Tongue (tissue), 2 donors: ENCODE measurements around the gene XDH. TPM values are rescaled to one million over a fixed set of nuclear protein-coding genes. Genes with fewer than 3 reads are reported as not detected.

ENCODE experiments used
- DNase-seq: peaks from one replicate; pipeline ENCODE4 v3.0.0-alpha.2; 2015
- total RNA-seq: library from RNA; depleted of rRNA; stranded (reverse); fragments of >200 nt; gene quantifications from one replicate; pipeline ENCODE4 v1.2.3, GENCODE V29; 2014

Gene XDH
- total RNA-seq, 1 donor from 2014 or later = 0.21 TPM

DNA sequence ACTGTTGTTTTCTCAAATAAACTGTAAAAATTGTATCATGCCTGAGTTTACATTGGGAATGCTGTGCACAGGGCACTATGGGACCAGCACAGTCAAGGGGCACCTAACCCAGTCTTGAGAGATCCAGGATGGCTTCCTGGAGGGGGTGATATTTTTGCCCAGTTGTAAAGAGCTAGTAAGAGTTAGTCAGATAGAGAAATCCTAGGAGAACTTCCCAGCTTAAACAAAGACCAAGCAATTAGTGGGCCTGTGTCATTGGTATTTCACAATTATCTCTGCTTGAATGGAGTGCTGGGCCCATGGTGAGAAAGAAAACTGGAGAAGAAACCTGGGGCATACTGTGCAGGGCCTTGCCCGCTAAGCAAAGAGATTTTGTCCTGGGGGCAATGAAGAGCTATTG, 12.2 kb downstream of the XDH start:
- no peak for DNase-seq

- DNase-seq = no peak
Observed at GRCh38 chr2:31401580-31401979, 13.0 kb downstream of the XDH start.

DNA sequence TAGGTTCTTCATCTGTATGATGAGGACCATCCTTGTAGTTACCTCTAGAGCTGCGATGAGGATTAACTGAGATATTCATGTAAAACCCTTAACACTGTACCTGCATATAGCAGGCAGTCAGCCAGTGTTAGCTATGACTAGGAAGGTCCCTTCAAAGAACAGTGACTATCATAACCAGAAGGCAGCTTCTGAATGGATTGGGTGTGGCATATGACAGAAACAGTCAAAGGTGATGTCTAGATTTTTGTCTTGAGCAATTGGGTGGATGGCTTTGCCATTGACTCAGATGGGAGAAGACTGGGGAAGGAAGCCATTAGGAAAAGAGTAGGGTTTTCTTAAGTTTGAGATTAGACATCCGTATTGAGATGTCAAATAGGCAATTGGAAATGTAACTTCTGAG, 15.7 kb downstream of the XDH start:
- DNase-seq = no peak

DNA sequence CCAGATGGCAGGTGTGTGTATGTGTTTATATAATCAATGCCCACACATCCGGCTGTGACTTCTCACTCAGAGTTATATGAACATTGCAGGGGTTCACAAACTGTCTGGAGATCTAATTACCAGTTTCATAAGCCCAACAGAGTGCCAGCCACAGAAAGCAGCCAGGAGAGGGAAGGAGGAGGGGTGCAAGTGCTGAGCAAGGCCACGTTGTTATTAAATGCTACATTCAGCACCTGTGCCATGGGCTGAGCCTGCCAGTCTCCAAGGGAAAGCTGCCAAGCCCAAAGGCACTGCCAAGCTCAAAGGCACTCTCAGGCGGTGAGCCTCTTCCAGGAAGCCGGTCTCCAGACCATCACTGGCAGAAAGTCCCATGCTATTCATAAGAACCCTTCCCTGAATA, 17.4 kb downstream of the XDH start:
- DNase-seq = peak; percentile 11

DNA sequence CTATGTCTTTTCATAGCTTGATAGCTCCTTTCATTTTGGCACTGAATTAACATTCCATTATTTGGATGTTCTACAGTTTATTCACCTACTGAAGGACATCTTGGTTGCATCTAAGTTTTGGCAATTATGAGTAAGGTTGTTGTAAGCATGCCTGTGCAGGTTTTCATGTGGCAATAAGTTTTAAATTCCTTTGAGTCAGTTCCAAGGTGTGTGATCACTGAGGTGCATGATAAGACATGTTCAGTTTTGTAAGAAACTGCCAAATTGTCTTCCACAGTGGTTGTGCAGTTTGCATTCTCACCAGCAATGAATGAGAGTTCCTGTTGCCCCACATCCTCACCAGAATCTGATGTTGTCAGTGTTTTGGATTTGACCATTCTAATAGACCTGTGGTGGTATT, 24.2 kb downstream of the XDH start:
- DNase-seq = no peak

GRCh38 chr2:31388736-31389135, 25.8 kb downstream of the XDH start:
- no peak for DNase-seq

DNA sequence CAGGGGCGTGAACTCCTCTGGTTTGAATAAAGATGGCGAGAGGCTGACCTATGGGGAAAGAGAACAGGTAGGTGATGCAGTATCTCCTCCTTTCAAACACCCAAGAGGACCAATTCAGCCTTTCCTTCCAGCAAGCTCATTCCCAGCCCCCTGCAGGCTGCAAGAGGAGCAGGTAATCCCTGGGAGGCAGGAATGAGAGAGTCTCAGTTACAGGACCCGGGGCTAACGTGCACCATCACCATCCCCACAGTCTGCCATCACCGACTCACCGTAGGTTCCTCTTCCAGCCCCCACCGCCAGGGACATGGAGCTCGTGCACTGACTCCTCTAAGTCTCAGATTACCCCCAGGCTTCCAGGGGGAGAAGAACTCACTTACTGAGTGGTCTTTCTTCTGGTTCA, 26.7 kb downstream of the XDH start:
- no peak for DNase-seq

DNA sequence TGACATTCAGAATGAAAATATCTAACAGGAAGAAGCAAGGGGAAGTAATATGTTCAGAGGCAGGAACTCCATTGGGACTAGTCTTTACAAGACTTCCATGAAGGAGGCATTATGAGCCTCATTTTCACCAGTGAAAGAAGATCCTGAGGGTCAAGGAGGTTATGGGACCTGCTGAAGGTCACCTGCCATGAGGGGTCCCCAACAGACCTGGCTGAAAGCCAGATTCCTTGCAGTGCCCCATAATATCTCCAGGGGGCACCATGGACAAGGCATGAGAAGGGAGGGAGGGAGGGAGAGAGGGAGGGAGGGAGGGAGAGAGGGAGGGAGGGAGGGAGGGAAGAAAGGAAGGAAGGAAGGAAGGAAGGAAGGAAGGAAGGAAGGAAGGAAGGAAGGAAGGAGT, 27.9 kb downstream of the XDH start:
- no peak for DNase-seq

DNA sequence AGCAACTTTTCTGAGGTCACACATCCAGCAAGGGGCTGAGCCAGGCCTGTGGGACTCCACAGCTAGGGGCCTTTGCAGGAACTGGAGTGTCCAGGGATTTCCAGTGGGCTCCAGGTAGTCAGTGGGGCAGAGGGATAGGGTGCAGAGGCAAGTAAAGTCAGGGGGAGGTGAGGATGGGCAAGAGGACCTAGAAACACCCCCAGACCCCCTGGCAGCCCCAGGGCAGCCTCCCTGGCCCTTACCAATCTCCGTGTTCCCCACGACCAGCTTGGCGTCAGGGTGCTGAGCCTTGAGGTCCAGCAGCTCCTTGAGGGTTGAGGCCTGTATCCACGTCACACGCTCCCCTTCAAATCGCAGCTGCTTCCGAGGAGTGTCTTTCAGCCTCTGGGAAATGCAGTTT, 28.4 kb downstream of the XDH start:
- DNase-seq = no peak

- DNase-seq = no peak
Observed at GRCh38 chr2:31384771-31385276, 29.7 kb downstream of the XDH start.

GRCh38 chr2:31384351-31384750, 30.2 kb downstream of the XDH start:
- DNase-seq = peak; percentile 3

- no peak for DNase-seq
Observed at GRCh38 chr2:31383471-31384153, 30.9 kb downstream of the XDH start.

- no peak for DNase-seq
Observed at GRCh38 chr2:31382452-31383120, 32.0 kb downstream of the XDH start.

DNA sequence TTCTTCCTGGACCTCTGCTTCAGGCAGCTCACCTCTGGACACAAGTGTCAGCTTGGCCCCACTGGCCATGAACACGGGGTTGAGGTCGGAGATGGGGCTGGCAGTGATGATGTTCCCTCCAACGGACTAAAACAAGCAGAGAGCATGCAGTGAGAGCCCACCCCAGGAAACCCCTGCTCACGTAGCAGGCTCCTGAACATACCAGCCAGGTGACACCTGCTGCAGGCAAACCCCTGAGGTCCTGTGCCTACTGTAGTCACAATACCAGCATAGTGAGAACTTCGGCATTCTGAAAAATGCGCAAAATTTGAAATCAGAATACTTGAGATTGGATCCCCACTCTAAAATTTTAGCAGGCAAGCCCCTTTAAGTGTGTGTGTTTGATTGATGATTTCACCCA, 32.9 kb downstream of the XDH start:
- DNase-seq = no peak

DNA sequence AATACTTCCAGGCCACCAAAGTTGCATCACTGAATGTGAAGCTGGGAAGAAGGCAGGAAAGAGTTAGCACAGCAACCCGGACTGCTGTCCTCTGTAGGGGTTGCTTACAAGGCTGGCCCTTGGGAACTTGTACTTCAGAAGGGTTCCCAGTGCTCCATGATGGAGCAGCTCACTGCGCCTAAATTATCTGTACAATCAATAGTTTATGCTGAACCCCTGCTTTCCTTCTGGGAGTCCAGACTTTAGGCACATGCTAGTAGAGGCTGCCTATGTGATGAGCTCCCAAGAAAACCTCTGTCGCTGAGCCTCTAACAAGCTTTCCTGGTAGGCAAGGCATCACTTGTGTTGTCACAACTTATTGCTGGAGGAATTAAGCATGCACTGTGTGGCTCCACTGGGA, 34.3 kb downstream of the XDH start:
- DNase-seq = no peak

DNA sequence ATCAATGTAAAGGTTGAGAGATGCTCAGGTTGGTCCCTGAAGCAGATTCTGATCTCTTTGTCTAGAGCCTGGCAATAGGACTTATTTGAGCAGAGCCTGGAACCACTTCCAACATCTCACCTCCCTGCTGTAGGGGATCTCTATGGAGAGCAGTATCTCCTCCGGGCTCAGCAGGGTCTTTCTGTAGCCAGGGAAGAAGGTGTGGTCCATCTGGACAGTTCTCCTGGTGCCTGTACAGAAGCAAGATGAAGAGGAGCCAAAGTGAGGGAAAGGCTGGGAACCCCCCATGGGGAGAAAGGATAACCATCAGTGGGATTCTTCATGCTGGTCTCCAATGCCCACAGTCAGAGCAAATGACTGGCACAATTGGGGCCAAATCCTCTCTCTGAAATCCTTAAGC, 34.8 kb downstream of the XDH start:
- no peak for DNase-seq

DNA sequence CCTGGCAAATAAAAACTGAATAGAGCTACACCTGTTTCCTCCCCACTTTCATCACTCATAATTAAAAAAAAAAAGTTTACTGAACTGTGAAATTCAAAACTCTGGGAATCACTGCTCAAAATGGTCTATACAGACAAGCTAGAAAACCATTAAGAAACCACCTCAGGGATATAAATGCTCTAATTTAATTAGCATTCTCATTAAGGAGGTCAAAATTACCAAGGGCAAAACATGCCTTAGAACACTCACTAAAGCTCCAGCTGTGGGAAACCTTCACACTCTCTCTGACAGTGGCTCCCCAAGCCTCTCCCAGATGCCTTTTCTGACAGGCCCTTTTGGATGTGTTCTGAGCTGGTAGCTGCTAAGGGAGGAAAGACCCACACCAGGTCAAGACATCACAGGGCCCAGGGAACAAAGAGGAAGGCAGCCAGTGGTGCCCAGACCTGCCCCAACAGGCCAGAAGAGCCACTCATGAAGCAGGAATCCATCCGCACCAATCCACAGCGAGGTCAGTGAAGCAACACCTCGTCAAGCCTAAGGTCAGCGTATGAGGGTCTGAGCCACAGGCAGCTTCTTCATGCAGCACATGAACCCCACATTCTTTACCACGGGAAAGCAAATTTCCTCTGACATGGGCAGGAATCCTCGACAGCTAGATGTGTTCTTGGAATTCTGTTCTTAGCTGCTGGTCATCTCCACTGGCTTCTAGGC, 35.6 kb downstream of the XDH start:
- DNase-seq = no peak

DNA sequence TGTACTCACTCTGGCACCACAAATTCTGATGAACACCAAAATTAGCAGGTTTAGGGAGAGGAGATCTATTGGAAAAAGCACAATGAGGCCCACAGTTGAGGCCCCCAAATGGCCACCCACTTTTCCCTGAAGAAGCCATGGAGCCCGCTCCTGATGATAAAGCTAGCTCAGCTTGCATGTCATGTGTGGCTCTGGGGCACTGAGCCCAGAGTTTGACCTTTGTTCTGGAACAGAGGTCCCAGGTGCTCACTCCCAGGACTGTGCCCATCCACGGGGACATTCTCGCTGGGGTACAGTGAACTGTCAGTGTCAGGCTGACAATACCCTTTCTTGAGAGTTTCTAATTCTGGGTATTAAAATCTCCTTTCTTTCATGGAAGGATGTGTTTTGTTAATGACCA, 36.2 kb downstream of the XDH start:
- no peak for DNase-seq

GRCh38 chr2:31373127-31373526, 41.4 kb downstream of the XDH start:
- DNase-seq = no peak

- DNase-seq = no peak
Observed at GRCh38 chr2:31372097-31372496, 42.4 kb downstream of the XDH start.

DNA sequence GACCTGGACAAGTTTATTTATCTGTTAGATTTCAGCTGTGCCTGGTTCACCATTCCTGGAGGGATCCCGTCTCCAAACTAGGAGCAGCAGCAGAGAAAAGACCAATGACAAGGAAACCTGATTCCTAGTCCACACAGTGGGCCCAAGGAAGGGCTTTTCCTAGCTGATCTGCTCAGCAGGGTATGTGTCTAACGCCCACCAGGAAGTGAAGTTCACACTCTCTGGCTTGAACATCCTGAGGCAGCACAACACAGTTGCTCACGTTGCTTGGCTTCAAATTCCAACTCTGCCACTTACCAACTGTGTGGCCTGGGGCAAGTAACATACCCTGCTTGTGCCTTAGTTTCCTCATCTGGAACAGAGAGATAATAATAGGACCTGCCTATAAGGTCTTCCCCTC, 42.9 kb downstream of the XDH start:
- no peak for DNase-seq

DNA sequence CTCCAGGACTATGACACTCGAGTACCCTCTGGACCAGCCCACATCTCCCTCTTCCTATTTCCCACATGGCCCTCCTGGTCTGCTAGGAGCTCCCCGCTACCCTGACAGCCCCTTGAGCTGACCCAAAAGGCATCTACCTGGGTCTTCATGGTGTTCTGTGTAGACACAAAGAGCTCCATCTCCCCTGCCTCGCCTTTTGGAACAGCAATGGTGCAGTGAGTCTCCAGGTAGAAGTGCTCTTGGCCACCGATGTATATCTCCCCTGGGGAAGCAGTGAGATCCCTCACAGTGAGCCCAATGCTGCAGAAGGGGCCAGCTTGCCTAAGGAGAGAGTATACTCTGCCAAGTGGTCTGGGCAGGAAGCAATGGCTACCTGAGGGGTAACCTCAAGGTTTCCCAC, 47.8 kb downstream of the XDH start:
- no peak for DNase-seq

DNA sequence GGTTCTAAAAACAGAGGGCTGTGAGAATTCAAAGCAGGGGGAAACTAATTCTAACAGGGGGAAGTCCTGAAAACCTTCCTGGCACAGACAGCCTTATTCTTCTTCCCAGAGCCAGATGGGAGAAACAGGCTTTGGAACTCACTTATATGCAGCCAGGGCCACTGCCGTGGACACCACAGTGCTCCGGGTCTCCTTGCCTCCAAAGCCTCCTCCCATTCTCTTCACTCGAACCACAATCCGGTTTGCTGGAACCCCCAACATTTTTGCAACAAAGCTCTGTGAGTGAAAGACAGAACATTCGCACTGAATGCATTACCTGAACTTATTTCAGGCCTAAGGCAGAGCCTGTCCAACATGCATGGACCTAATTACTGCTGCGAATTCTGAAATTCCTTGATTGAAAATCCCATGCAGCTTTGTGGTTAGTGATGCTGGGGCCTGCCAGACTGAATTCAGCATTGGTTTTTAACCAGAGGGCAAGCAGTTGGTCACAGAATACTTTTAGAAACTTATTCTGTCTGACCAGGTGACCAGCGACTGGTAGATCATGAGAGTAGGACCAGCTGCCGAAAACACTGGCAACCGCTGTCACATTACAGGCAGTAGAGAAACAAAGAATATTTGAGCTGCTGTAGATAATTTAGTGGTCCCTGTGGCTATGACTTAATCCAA, 48.6 kb downstream of the XDH start:
- DNase-seq = no peak
